ENCODE measurements around the gene GPI.

DNA sequence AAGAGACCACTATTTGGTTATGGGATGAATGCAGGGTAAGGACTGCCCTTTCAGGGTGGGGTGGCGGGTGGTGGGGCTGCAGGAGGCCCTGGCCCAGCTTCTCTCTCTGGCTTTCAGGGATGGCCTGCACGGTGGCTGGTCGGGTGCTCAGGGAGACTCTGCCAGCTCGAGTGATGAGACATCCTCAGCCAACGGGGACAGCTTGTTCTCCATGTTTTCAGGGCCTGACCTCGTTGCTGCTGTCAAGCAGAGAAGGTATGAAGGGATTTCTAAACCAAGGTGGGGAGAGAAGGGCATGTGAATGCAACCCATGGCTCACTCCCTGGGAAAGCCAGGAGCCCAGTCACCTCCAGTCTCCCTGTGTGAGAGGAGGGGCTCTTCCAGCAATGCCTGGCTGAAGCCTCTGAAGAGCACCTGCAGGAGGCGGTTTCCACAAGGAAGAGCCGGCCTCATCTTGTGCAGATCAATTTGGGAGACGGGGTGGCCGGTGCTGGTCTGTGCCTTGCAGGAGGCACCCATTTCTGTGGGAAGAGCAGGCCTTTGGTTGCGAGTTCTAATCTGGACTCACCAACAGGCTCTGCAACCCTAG is 16.0 kb upstream of the GPI start:
- TF ChIP-seq, protein P1, sequence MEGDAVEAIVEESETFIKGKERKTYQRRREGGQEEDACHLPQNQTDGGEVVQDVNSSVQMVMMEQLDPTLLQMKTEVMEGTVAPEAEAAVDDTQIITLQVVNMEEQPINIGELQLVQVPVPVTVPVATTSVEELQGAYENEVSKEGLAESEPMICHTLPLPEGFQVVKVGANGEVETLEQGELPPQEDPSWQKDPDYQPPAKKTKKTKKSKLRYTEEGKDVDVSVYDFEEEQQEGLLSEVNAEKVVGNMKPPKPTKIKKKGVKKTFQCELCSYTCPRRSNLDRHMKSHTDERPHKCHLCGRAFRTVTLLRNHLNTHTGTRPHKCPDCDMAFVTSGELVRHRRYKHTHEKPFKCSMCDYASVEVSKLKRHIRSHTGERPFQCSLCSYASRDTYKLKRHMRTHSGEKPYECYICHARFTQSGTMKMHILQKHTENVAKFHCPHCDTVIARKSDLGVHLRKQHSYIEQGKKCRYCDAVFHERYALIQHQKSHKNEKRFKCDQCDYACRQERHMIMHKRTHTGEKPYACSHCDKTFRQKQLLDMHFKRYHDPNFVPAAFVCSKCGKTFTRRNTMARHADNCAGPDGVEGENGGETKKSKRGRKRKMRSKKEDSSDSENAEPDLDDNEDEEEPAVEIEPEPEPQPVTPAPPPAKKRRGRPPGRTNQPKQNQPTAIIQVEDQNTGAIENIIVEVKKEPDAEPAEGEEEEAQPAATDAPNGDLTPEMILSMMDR (IDR thresholded peaks at IDR 0.05), result no peak
- TF ChIP-seq POLR2A (IDR thresholded peaks at IDR 0.05), result no peak
